Panc1 (cell line): ENCODE data around the gene LRRC56. TPM values are rescaled to one million over a fixed set of nuclear protein-coding genes. Genes with fewer than 3 reads are reported as not detected.

Experiments used
- ATAC-seq: fragments of 200-7000 bp; cut with Tn5 transposase; 2 replicates; pipeline ENCODE4 v1.9.1; 2020; ENCODE audit warnings: mild to moderate bottlenecking, moderate library complexity
- BruUV-seq: library from RNA; stranded (reverse); fragments of 400-500 nt; replicated peaks from 2 replicates; lab custom pipeline; 2021; lab: Mats Ljungman, UMichigan
- CTCF ChIA-PET: fragments of 300-600 bp; sonication (Branson Sonifier 250); formaldehyde crosslinking; loops from one replicate; lab custom pipeline; 2022; ENCODE audit warnings: antibody characterized with exemption; lab: Charles Lee
- POLR2A ChIA-PET: fragments of 300-600 bp; sonication (Branson Sonifier 250); formaldehyde crosslinking; loops from one replicate; lab custom pipeline; 2022; ENCODE audit warnings: antibody characterized with exemption; lab: Charles Lee
- DNase-seq: peaks from one replicate; pipeline ENCODE4 v3.0.0-alpha.2; 2010; ENCODE audit warnings: low read depth, low spot score
- H3K27ac ChIP-seq: 2 replicates; pipeline ENCODE4 v1.5.1; 2011; ENCODE audit warnings: mild to moderate bottlenecking, low read length, inconsistent platforms
- H3K27me3 ChIP-seq: fragments of 200-500 bp; sonication (Bioruptor generic); 2 replicates; pipeline ENCODE4 v1.6.0; 2014; ENCODE audit warnings: low read length, inconsistent platforms; ENCODE audit not compliant: control insufficient read depth, insufficient read depth
- H3K36me3 ChIP-seq: fragments of 200-500 bp; sonication (Bioruptor generic); 2 replicates; pipeline ENCODE4 v1.5.1; 2014; ENCODE audit warnings: inconsistent platforms, mild to moderate bottlenecking, low read length, moderate library complexity; ENCODE audit not compliant: control insufficient read depth, insufficient read depth
- H3K4me1 ChIP-seq: 2 replicates; pipeline ENCODE4 v1.5.1; 2011; ENCODE audit warnings: inconsistent platforms, mild to moderate bottlenecking, low read length, moderate library complexity; ENCODE audit not compliant: control insufficient read depth, insufficient read depth
- H3K4me3 ChIP-seq, 2 experiments: 2 replicates each; pipeline ENCODE4 v1.5.1; 2011 to 2012; ENCODE audit warnings: low read depth in 2 of 2, low read length in 2 of 2, mild to moderate bottlenecking in 2 of 2, inconsistent platforms in 1 of 2, moderate library complexity in 1 of 2
- H3K9me3 ChIP-seq: fragments of 200-500 bp; sonication (Bioruptor generic); 2 replicates; pipeline ENCODE4 v1.5.1; 2014; ENCODE audit warnings: low read depth, mild to moderate bottlenecking, inconsistent platforms, low read length, moderate library complexity; ENCODE audit not compliant: control insufficient read depth, insufficient read depth
- POLR2AphosphoS5 ChIP-seq: IDR thresholded peaks from 2 replicates; pipeline ENCODE4 v1.6.1; 2012; ENCODE audit warnings: mild to moderate bottlenecking, low read depth, low read length, moderate library complexity
- SIN3A ChIP-seq: IDR thresholded peaks from 2 replicates; pipeline ENCODE4 v1.6.1; 2012; ENCODE audit warnings: low read depth, mild to moderate bottlenecking, low read length, moderate library complexity, borderline replicate concordance; ENCODE audit not compliant: insufficient read depth
- TCF7L2 ChIP-seq: IDR thresholded peaks from 2 replicates; pipeline ENCODE4 v1.6.1; 2011; ENCODE audit warnings: mild to moderate bottlenecking, low read depth, low read length, inconsistent platforms
- in situ Hi-C: cut with HindIII; loops from 2 replicates; pipeline ENCODE4 v1.10.0; 2016; ENCODE audit warnings: low sequenced_read_pairs, low pct_unique_long_range_greater_than_20kb
- intact Hi-C: fragments of 100-400 bp; cut with micrococcal nuclease; formaldehyde crosslinking; loops from one replicate; pipeline ENCODE4 v1.10.0; 2022; ENCODE audit not compliant: unreplicated experiment
- total RNA-seq: library from RNA; stranded (reverse); gene quantifications from one replicate; pipeline ENCODE4 v1.2.1, GENCODE V29; 2021; ENCODE audit not compliant: unreplicated experiment
- TF ChIP-seq, protein P1 (sequence below), 2 experiments: IDR thresholded peaks; 2 replicates each; pipeline ENCODE4 v1.6.1; 2011 to 2012; ENCODE audit warnings: low read depth in 2 of 2, control low read depth in 1 of 2, low read length in 1 of 2, mild to moderate bottlenecking in 1 of 2, moderate library complexity in 1 of 2; ENCODE audit not compliant: insufficient read depth in 1 of 2
- TF ChIP-seq, protein P2 (sequence below): fragments of 450-650 bp; IDR thresholded peaks from 2 replicates; pipeline ENCODE4 v1.5.1; 2017; ENCODE audit warnings: mild to moderate bottlenecking

LRRC56 gene
- total RNA-seq, 1 experiment from 2014 or later = 9.8 TPM

DNA sequence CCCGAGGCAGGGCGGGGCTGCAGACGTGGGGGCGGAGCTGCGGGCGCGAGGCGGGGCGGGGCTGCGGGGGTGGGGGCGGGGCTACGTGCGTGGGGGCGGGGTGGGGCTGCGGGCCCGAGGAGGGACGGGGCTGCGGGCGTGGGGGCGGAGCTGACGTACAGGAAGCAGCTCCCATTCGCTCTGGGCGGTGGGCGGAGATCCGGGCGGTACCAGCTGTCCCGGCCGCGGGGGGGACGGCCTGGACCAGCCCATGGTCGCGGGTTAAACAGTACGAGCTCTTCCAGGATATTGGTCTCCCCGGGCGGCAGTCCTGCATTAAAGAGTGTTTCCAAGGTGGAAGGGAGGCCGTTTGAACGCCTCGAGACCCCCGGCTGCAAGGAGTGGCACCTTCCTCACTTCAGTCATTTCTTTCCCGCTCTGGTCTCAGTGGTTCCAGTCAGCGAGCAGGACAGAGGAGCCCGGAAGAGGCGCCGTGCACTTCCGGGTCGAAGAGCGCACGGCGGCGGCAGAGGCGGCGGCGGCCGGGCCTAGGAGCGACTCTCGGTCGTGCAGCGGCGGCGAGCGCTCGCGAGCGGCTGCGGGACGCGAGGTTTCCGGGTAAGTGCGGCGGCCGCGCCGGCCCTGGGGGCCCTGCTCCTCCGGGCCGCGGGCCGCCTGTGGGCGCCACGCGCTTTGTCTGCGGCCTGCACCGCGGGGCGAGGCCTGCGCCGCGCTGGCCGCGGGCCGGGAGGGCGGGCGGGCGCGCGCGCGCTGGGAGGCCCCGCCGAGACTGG is 38.9 kb downstream of the LRRC56 start, which contains the start of gene PHRF1:
TSS of gene PHRF1 (plus strand) at position 475 of the 773 bp plus-strand sequence. CDS start 5,043 bp downstream, outside the sequence.
- in situ Hi-C loops = no loop called here
- Histone ChIP-seq H3K4me3 (peak within 1 kb of the TSS; percentile 83 to 96), H3K27ac (peak within 1 kb of the TSS; percentile 95), H3K9me3 (no peaks in the 10 kb centered on the region), H3K36me3 (peaks cover 6% of the 10 kb centered on the region; the same call in 1 of the 2 replicates), H3K27me3 (no peaks in the 10 kb centered on the region), H3K4me1 (peaks cover 37% of the 10 kb centered on the region)
- DNase-seq (peak; percentile 87), ATAC-seq (peak; percentile 94)
- intact Hi-C loops = no loop called here
- TF ChIP-seq, protein P1, sequence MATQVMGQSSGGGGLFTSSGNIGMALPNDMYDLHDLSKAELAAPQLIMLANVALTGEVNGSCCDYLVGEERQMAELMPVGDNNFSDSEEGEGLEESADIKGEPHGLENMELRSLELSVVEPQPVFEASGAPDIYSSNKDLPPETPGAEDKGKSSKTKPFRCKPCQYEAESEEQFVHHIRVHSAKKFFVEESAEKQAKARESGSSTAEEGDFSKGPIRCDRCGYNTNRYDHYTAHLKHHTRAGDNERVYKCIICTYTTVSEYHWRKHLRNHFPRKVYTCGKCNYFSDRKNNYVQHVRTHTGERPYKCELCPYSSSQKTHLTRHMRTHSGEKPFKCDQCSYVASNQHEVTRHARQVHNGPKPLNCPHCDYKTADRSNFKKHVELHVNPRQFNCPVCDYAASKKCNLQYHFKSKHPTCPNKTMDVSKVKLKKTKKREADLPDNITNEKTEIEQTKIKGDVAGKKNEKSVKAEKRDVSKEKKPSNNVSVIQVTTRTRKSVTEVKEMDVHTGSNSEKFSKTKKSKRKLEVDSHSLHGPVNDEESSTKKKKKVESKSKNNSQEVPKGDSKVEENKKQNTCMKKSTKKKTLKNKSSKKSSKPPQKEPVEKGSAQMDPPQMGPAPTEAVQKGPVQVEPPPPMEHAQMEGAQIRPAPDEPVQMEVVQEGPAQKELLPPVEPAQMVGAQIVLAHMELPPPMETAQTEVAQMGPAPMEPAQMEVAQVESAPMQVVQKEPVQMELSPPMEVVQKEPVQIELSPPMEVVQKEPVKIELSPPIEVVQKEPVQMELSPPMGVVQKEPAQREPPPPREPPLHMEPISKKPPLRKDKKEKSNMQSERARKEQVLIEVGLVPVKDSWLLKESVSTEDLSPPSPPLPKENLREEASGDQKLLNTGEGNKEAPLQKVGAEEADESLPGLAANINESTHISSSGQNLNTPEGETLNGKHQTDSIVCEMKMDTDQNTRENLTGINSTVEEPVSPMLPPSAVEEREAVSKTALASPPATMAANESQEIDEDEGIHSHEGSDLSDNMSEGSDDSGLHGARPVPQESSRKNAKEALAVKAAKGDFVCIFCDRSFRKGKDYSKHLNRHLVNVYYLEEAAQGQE (IDR thresholded peaks at IDR 0.05; ENCODE audit: insufficient read depth in 1 of 2, low read depth in 2 of 2, low read length in 1 of 2) = no peak
- TF ChIP-seq, protein P2, sequence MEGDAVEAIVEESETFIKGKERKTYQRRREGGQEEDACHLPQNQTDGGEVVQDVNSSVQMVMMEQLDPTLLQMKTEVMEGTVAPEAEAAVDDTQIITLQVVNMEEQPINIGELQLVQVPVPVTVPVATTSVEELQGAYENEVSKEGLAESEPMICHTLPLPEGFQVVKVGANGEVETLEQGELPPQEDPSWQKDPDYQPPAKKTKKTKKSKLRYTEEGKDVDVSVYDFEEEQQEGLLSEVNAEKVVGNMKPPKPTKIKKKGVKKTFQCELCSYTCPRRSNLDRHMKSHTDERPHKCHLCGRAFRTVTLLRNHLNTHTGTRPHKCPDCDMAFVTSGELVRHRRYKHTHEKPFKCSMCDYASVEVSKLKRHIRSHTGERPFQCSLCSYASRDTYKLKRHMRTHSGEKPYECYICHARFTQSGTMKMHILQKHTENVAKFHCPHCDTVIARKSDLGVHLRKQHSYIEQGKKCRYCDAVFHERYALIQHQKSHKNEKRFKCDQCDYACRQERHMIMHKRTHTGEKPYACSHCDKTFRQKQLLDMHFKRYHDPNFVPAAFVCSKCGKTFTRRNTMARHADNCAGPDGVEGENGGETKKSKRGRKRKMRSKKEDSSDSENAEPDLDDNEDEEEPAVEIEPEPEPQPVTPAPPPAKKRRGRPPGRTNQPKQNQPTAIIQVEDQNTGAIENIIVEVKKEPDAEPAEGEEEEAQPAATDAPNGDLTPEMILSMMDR = no peak
- peak; percentile 97 for TF ChIP-seq POLR2AphosphoS5
- peak; percentile 75; the same call in 1 of the 2 replicates for TF ChIP-seq SIN3A
- peak; percentile 71; the same call in 1 of the 2 replicates for TF ChIP-seq TCF7L2
- CTCF ChIA-PET = interaction anchor here (0.6 kb wide), 2 partner anchors 21 to 165 kb away, joined by 7 to 10 read pairs; no protein-coding TSS in a partner anchor
- POLR2A ChIA-PET = interaction anchor here (0.6 to 1.5 kb wide), 3 partner anchors 13 to 169 kb away, joined by 5 read pairs; no protein-coding TSS in a partner anchor
- BruUV-seq = no TSS peak

GRCh38 chr11:576811-577610 is 39.7 kb downstream of the LRRC56 start:
- no peak; the same call in 1 of the 2 replicates for TF ChIP-seq POLR2AphosphoS5
- no peak for TF ChIP-seq TCF7L2
- TF ChIP-seq, protein P2 = no peak
- TF ChIP-seq SIN3A = no peak; the same call in 1 of the 2 replicates
- TF ChIP-seq, protein P1 (IDR thresholded peaks at IDR 0.05; ENCODE audit: insufficient read depth in 1 of 2, low read depth in 2 of 2, low read length in 1 of 2) = no peak
- Histone ChIP-seq H3K9me3 (no peaks in the 10 kb centered on the region), H3K4me3 (peak overlapping the region; percentile 82 to 96), H3K27ac (peak overlapping the region; percentile 95), H3K27me3 (no peaks in the 10 kb centered on the region), H3K4me1 (peaks cover 35% of the 10 kb centered on the region), H3K36me3 (peaks cover 8% of the 10 kb centered on the region; the same call in 1 of the 2 replicates)
- DNase-seq = no peak
- ChIA-PET POLR2A (interaction anchor here (0.7 kb wide), 1 partner anchor 74 kb away, joined by 3 read pairs; no protein-coding TSS in a partner anchor), CTCF (no interaction called here)
- in situ Hi-C loops = no loop called here
- no peak for ATAC-seq
- intact Hi-C loops = no loop called here
- BruUV-seq = no TSS peak
